ENCODE measurements around the gene JAM2.
"Not testable (repeated sequence)": the region's sequence is repeated elsewhere in the genome, so short reads cannot be mapped to it uniquely, and the experiment has no call there.

Gene JAM2

DNA sequence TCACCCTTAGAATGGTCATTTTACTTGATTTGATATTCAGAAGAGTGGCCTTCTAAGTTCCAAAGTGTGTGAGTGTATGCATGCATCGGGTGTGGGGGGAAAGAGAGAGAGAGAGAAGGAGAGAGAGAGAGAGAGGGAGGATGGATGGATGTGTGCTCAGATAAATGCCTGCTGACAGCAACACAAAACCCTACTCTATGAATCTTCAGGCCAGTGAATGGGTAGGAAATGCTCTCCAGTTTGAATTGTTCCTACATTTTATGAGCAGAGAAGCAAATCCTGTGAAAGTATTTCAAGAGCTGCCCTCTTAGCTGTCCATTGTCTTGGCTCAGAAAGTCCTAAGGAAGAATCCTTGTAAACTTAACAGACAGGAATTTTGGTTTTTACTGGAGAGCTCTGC is 7.4 kb downstream of the JAM2 start:
- DNase-seq = no peak

- DNase-seq = no peak
These were observed 8.6 kb downstream of the JAM2 start for GRCh38 chr21:25647647-25648046.

DNA sequence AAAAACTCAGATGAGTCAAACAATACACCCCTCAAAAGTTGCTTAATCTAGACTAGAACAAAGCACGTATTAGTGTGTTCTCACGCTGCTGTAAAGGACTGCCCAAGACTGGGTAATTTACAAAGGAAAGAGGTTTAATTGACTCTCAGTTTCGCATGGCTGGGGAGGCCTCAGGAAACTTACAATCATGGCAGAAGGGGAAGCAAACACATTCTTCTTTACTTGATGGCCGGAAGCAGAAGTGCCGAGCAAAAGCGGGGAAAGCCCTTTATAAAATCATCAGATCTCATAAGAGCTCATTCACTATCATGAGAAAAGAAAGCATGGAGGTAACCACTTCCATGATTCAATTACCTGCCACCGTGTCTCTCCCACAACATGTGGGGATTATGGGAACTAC is 10.1 kb downstream of the JAM2 start:
- DNase-seq = no peak

- no peak for DNase-seq
These were observed 17.4 kb downstream of the JAM2 start for GRCh38 chr21:25656412-25656811.

DNA sequence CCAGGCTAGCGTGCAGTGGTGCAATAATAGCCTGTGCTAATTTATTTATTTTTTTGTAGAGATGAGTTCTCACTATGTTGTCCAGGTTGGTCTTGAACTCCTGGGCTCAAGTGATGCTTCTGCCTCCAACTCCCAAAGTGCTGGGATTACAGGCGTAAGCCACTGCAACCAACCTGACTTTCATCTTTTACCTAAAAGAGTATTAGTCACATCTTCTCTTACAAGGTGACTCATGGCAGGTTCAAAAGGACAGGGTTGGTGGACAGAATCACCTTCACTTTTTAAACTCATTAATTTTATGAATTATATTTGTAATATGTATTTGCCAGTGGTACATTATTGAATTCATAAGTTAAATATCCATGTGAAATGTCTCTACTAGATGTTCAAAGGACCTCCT is 18.1 kb downstream of the JAM2 start:
- DNase-seq = no peak

DNA sequence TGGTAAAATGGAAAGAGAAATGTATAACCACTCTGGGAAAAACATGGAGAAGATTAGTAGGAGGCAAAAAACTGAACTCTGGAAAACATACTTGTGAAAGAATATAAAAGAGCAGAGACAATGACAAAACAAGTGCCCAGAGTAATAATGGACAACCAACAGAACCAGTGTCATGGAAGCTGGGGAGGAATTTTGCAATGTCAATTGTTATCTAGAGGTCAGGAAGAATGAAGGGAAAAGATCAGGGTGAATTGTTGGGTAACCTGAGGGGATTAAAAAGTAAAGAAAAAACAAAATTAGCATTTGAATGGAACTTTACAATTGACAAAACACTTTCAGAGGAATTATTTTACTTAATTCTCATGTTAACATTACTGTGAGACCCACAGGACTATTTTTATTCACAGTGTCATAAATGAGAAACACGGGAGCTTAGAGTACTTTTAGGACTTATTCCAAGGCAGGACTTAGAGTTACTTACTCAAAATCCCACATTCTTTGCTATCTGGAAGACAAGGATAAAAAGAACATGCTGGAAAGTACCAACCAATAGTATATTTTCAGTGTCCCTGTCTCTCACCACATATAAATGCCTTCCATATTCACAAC is 19.5 kb downstream of the JAM2 start:
- DNase-seq = no peak

GRCh38 chr21:25660233-25660632 is 21.2 kb downstream of the JAM2 start:
- DNase-seq = no peak

DNA sequence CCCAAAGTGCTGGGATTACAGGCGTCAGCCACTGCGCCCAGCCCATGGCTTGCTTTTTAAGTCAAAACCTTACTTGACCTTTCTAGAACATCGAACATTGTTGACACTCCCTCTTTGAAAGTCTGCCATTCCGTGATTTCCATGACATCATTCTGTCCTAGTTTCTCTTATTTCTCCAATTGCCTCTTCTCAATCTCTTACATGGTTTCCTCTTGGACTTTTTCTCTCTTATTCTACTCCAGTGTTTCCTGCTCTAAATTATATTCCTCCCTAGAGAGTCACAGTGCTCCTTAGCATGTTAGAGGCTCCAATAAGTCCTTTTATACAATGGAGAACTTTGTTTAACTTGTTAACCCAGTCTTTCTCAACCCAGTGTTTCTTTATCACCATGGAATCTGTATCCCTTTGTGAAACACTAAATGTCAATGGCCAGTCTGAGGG is 25.5 kb downstream of the JAM2 start:
- DNase-seq = no peak

GRCh38 chr21:25670726-25671125 is 31.7 kb downstream of the JAM2 start:
- DNase-seq = no peak

GRCh38 chr21:25676451-25676850 is 37.4 kb downstream of the JAM2 start:
- no peak for DNase-seq

DNA sequence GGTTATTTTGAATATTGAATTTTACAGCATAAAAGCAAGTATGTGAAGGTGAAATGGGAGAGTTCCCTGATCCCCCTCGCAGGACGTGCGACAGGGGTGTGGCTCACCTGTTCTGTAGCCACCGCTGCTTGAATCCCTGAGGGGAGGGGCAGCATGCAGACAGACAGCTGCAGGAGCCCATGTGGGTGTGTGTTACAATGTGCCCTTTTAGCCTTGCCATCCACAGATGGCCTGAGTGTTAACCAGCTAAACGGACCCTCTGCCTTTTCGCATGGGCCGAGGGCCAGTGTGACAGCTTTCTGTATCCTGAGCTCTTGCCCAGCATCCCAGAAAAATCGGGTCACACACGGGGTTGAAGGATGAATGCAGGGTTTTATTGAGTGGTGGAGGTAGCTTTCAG is 43.3 kb downstream of the JAM2 start:
- no peak for DNase-seq

GRCh38 chr21:25687787-25688186 is 48.7 kb downstream of the JAM2 start:
- no peak for DNase-seq

GRCh38 chr21:25688275-25689155 is 49.5 kb downstream of the JAM2 start:
- DNase-seq = no peak

DNA sequence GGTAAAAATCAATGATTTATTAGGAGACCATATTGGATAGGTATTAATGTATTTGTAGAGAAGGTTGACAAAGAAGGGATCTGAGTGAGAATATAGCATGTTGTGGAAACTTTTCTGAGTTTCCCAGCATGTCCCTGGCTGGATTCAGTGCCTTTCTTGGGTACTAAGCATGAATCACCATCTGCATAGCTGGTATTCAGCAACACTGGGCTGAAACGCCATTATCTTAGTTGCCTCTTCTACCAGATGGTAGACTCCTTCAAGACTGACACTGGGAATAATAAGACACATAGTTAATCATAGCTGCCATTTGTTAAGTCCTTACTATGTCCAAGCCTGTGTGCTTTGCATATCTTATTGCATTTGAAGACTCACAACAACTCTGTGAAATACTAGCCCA is 50.2 kb downstream of the JAM2 start:
- no peak for DNase-seq

- DNase-seq = no peak
These were observed 52.9 kb downstream of the JAM2 start for GRCh38 chr21:25691976-25692375.

- DNase-seq = not testable (repeated sequence)
These were observed 56.4 kb downstream of the JAM2 start for GRCh38 chr21:25695461-25695860.

GRCh38 chr21:25700741-25701140 is 61.7 kb downstream of the JAM2 start:
- DNase-seq = no peak

GRCh38 chr21:25701529-25701928 is 62.5 kb downstream of the JAM2 start:
- DNase-seq = no peak

DNA sequence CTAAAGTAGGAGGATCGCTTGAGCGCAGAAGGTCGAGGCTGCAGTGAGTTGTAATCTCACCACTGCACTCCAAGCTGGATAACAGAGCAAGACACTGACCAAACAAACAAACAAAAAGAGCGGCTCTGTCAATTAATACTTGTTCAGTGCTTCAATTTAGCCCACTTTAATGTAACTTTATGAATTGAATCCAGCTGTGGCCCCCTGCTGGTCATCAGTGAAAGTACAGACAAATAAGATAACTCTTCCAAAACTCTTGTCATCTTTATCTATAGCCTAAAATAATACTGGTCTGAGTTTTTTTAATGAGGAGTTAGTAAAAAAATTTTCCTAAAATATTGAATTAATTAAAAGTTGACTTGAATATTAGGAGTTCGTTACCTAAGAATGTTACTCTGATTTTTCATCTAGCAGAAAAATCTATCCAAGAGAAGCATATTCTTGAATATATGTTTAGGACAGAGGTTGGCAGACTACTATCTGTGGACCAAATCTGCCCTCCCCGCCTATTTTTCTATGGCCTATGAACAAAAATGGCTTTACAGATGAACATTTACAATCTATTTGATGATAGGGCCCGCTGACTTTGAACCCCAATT is 69.5 kb downstream of the JAM2 start:
- peak; percentile 64 for DNase-seq

- DNase-seq = no peak
These were observed 70.7 kb downstream of the JAM2 start for GRCh38 chr21:25709684-25710265.

GRCh38 chr21:25710550-25710949 is 71.5 kb downstream of the JAM2 start:
- no peak for DNase-seq

GRCh38 chr21:25714066-25714465 is 75.0 kb downstream of the JAM2 start:
- not testable (repeated sequence) for DNase-seq

DNA sequence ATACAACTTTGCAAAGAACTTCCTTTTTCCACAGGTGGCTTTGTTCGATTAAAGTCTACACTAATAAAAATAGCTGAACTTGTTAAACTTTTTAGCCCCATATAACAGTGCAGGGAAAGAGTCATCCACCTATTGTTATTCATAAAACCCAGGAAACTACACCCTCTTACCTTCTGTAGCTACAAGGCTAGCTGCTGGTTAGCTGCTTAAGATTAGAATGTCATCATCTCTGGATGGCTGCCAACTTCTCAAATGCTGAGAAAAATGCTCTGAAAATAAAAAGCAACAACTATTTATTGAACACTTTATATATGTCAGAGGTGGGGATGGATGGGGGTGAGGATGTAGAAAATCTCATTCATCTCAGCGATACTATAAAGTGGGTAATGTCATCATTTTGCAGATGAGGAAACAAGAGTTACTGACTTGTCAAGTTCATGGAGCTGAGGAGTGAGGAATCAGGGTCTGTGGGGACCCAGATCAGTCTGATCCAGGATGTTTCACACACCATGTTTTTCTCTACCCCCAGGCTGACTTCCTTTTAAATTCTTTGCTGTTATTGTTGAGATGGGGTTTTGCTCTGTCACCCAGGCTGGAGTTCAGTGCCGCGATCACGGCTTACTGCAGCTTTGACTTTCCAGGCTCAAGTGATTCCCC is 78.6 kb downstream of the JAM2 start:
- DNase-seq = no peak
